ENCODE results near the gene TMEM212.
"Not testable (repeated sequence)": the region's sequence is repeated elsewhere in the genome, so short reads cannot be mapped to it uniquely, and the experiment has no call there.

Gene TMEM212

GRCh38 chr3:171900446-171900845, 57.3 kb downstream of the TMEM212 start:
- ATAC-seq (ENCODE audit: insufficient read depth, low read depth) (no peak), DNase-seq (no peak)
- H3K27me3 ChIP-seq (ENCODE audit: insufficient read depth, low read length, poor library complexity), result peaks cover 11% of the 10 kb centered on the region
- no peaks in the 10 kb centered on the region for H4K20me1 ChIP-seq (ENCODE audit: insufficient read depth, low read length)
- no peak overlapping the region for H2AFZ ChIP-seq (ENCODE audit: low read depth, low read length)
- H3K9me3 ChIP-seq (ENCODE audit: insufficient read depth, low read length, severe bottlenecking), result no peaks in the 10 kb centered on the region
- no peaks in the 10 kb centered on the region for H3K4me1 ChIP-seq (ENCODE audit: insufficient read depth, low read length)
- H3K36me3 ChIP-seq (ENCODE audit: insufficient read depth, low read length), result no peaks in the 10 kb centered on the region
- no peak overlapping the region for H3K27ac ChIP-seq (ENCODE audit: low read length)
- no peak overlapping the region for H3K4me3 ChIP-seq (ENCODE audit: low read depth in 1 of 2, low read length in 2 of 2)
- TF ChIP-seq EZH2 (IDR thresholded peaks at IDR 0.05; ENCODE audit: borderline replicate concordance, low read depth, low read length, severe bottlenecking), result no peak
- no peak for TF ChIP-seq CTCF (IDR thresholded peaks at IDR 0.05; ENCODE audit: borderline replicate concordance, extremely low read depth, low read length, poor library complexity, severe bottlenecking)
- H3K79me2 ChIP-seq (ENCODE audit: insufficient read depth, low read length), result no peaks in the 10 kb centered on the region
- no peak overlapping the region for H3K4me2 ChIP-seq (ENCODE audit: insufficient read depth, low read length)
- H3K9ac ChIP-seq (ENCODE audit: low read depth, low read length), result no peak overlapping the region

- Histone ChIP-seq H3K27ac (ENCODE audit: low read length) (no peak overlapping the region), H3K4me1 (ENCODE audit: insufficient read depth, low read length) (no peaks in the 10 kb centered on the region), H3K4me3 (ENCODE audit: low read depth in 1 of 2, low read length in 2 of 2) (no peak overlapping the region), H2AFZ (ENCODE audit: low read depth, low read length) (no peak overlapping the region), H3K9ac (ENCODE audit: low read depth, low read length) (no peak overlapping the region), H3K79me2 (ENCODE audit: insufficient read depth, low read length) (no peaks in the 10 kb centered on the region), H3K27me3 (ENCODE audit: insufficient read depth, low read length, poor library complexity) (peaks cover 7% of the 10 kb centered on the region), H4K20me1 (ENCODE audit: insufficient read depth, low read length) (no peaks in the 10 kb centered on the region), H3K4me2 (ENCODE audit: insufficient read depth, low read length) (no peak overlapping the region), H3K36me3 (ENCODE audit: insufficient read depth, low read length) (no peaks in the 10 kb centered on the region), H3K9me3 (ENCODE audit: insufficient read depth, low read length, severe bottlenecking) (no peaks in the 10 kb centered on the region)
- ATAC-seq (ENCODE audit: insufficient read depth, low read depth), result no peak
- TF ChIP-seq EZH2 (IDR thresholded peaks at IDR 0.05; ENCODE audit: borderline replicate concordance, low read depth, low read length, severe bottlenecking) (no peak), CTCF (IDR thresholded peaks at IDR 0.05; ENCODE audit: borderline replicate concordance, extremely low read depth, low read length, poor library complexity, severe bottlenecking) (no peak)
- no peak for DNase-seq
Observed at GRCh38 chr3:171901615-171902312, 58.6 kb downstream of the TMEM212 start.

- TF ChIP-seq EZH2 (IDR thresholded peaks at IDR 0.05; ENCODE audit: borderline replicate concordance, low read depth, low read length, severe bottlenecking) (no peak), CTCF (IDR thresholded peaks at IDR 0.05; ENCODE audit: borderline replicate concordance, extremely low read depth, low read length, poor library complexity, severe bottlenecking) (no peak)
- ATAC-seq (ENCODE audit: insufficient read depth, low read depth) (no peak), DNase-seq (no peak)
- Histone ChIP-seq H3K27me3 (ENCODE audit: insufficient read depth, low read length, poor library complexity) (no peaks in the 10 kb centered on the region), H3K36me3 (ENCODE audit: insufficient read depth, low read length) (no peaks in the 10 kb centered on the region), H4K20me1 (ENCODE audit: insufficient read depth, low read length) (no peaks in the 10 kb centered on the region), H3K4me1 (ENCODE audit: insufficient read depth, low read length) (no peaks in the 10 kb centered on the region), H3K27ac (ENCODE audit: low read length) (no peak overlapping the region), H3K9me3 (ENCODE audit: insufficient read depth, low read length, severe bottlenecking) (no peaks in the 10 kb centered on the region), H2AFZ (ENCODE audit: low read depth, low read length) (no peak overlapping the region), H3K9ac (ENCODE audit: low read depth, low read length) (no peak overlapping the region), H3K4me2 (ENCODE audit: insufficient read depth, low read length) (no peak overlapping the region), H3K79me2 (ENCODE audit: insufficient read depth, low read length) (no peaks in the 10 kb centered on the region), H3K4me3 (ENCODE audit: low read depth in 1 of 2, low read length in 2 of 2) (no peak overlapping the region)
Observed at GRCh38 chr3:171904829-171905228, 61.7 kb downstream of the TMEM212 start.

GRCh38 chr3:171906503-171906902, 63.4 kb downstream of the TMEM212 start:
- H3K36me3 ChIP-seq (ENCODE audit: insufficient read depth, low read length); H2AFZ ChIP-seq (ENCODE audit: low read depth, low read length); ATAC-seq (ENCODE audit: insufficient read depth, low read depth); H3K27me3 ChIP-seq (ENCODE audit: insufficient read depth, low read length, poor library complexity); H3K9ac ChIP-seq (ENCODE audit: low read depth, low read length); H3K27ac ChIP-seq (ENCODE audit: low read length); H3K79me2 ChIP-seq (ENCODE audit: insufficient read depth, low read length); H4K20me1 ChIP-seq (ENCODE audit: insufficient read depth, low read length); H3K9me3 ChIP-seq (ENCODE audit: insufficient read depth, low read length, severe bottlenecking); H3K4me1 ChIP-seq (ENCODE audit: insufficient read depth, low read length); H3K4me2 ChIP-seq (ENCODE audit: insufficient read depth, low read length); DNase-seq; H3K4me3 ChIP-seq (ENCODE audit: low read depth in 1 of 2, low read length in 2 of 2): not testable (repeated sequence)
